Measurements from ENCODE around the gene POLR3B.

POLR3B gene

DNA sequence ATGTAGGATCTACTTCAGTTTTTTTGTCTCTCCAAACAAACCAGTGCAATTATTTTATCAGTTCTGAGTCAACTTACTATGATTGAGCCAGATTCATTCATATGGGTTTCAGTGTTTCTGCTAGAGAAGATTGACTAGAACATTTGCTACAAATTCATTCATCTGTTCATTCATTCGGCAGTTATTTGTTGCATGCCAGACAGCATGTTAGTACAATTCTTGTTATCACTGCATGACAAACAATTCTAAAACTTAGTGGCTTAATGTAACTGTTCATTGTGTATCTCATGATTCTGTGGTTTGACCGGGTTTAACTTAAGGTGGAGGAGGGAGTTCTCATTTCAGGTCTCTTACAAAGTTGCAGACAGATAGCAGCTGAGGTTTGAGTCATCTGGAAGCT, 52.3 kb downstream of the POLR3B start:
- Histone ChIP-seq H3K9me3 (ENCODE audit: control insufficient read depth, low read length) (no peaks in the 10 kb centered on the region), H3K4me3 (ENCODE audit: insufficient read depth, low read depth, low read length) (no peak overlapping the region), H3K4me1 (ENCODE audit: control insufficient read depth, insufficient read depth, low read length) (no peaks in the 10 kb centered on the region), H3K36me3 (ENCODE audit: control insufficient read depth, insufficient read depth, low read length) (peaks cover 7% of the 10 kb centered on the region), H3K27me3 (ENCODE audit: control insufficient read depth, insufficient read depth, low read length, poor library complexity, severe bottlenecking) (no peaks in the 10 kb centered on the region), H3K27ac (ENCODE audit: insufficient read depth, low read depth, low read length, poor library complexity, severe bottlenecking) (no peak overlapping the region)
- WGBS, 2 experiments, result 92 to 100% methylated on average over 2 of the region's 2 CpGs

GRCh38 chr12:106412563-106412962, 55.0 kb downstream of the POLR3B start:
- Histone ChIP-seq H3K4me3 (ENCODE audit: insufficient read depth, low read depth, low read length) (no peak overlapping the region), H3K4me1 (ENCODE audit: control insufficient read depth, insufficient read depth, low read length) (peaks cover 12% of the 10 kb centered on the region), H3K27ac (ENCODE audit: insufficient read depth, low read depth, low read length, poor library complexity, severe bottlenecking) (no peak overlapping the region), H3K27me3 (ENCODE audit: control insufficient read depth, insufficient read depth, low read length, poor library complexity, severe bottlenecking) (no peaks in the 10 kb centered on the region), H3K36me3 (ENCODE audit: control insufficient read depth, insufficient read depth, low read length) (peaks cover 10% of the 10 kb centered on the region), H3K9me3 (ENCODE audit: control insufficient read depth, low read length) (no peaks in the 10 kb centered on the region)
- WGBS, 2 experiments, result 95% methylated on average over 1 of the region's 1 CpG

DNA sequence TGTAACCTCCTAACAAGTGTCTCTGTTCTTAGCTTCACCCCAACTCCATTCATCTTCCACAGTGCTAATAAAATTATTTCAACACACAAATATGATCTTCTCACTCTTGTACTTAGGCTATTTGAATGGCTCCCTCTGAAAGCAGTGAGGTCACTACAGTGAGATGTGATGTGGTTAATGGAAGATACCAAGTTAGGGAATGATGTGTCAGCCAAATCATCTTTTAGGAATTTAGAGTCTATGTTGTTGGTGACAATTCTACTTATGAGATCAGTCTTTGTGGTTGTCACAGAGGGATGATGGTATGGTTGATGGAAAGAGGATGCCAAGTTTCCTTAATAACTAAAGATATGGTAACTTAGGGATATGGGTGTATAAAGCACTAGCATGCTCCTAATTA, 57.6 kb downstream of the POLR3B start:
- Histone ChIP-seq H3K27ac (ENCODE audit: insufficient read depth, low read depth, low read length, poor library complexity, severe bottlenecking) (no peak overlapping the region), H3K9me3 (ENCODE audit: control insufficient read depth, low read length) (no peaks in the 10 kb centered on the region), H3K4me3 (ENCODE audit: insufficient read depth, low read depth, low read length) (no peak overlapping the region), H3K27me3 (ENCODE audit: control insufficient read depth, insufficient read depth, low read length, poor library complexity, severe bottlenecking) (no peaks in the 10 kb centered on the region), H3K4me1 (ENCODE audit: control insufficient read depth, insufficient read depth, low read length) (peaks cover 12% of the 10 kb centered on the region), H3K36me3 (ENCODE audit: control insufficient read depth, insufficient read depth, low read length) (peaks cover 10% of the 10 kb centered on the region)

GRCh38 chr12:106416273-106416672, 58.7 kb downstream of the POLR3B start:
- peaks cover 10% of the 10 kb centered on the region for H3K36me3 ChIP-seq (ENCODE audit: control insufficient read depth, insufficient read depth, low read length)
- H3K4me3 ChIP-seq (ENCODE audit: insufficient read depth, low read depth, low read length), result no peak overlapping the region
- no peak overlapping the region for H3K27ac ChIP-seq (ENCODE audit: insufficient read depth, low read depth, low read length, poor library complexity, severe bottlenecking)
- H3K9me3 ChIP-seq (ENCODE audit: control insufficient read depth, low read length), result no peaks in the 10 kb centered on the region
- peaks cover 12% of the 10 kb centered on the region for H3K4me1 ChIP-seq (ENCODE audit: control insufficient read depth, insufficient read depth, low read length)
- no peaks in the 10 kb centered on the region for H3K27me3 ChIP-seq (ENCODE audit: control insufficient read depth, insufficient read depth, low read length, poor library complexity, severe bottlenecking)
- WGBS, 2 experiments, result 80 to 83% methylated on average over 2 of the region's 2 CpGs

DNA sequence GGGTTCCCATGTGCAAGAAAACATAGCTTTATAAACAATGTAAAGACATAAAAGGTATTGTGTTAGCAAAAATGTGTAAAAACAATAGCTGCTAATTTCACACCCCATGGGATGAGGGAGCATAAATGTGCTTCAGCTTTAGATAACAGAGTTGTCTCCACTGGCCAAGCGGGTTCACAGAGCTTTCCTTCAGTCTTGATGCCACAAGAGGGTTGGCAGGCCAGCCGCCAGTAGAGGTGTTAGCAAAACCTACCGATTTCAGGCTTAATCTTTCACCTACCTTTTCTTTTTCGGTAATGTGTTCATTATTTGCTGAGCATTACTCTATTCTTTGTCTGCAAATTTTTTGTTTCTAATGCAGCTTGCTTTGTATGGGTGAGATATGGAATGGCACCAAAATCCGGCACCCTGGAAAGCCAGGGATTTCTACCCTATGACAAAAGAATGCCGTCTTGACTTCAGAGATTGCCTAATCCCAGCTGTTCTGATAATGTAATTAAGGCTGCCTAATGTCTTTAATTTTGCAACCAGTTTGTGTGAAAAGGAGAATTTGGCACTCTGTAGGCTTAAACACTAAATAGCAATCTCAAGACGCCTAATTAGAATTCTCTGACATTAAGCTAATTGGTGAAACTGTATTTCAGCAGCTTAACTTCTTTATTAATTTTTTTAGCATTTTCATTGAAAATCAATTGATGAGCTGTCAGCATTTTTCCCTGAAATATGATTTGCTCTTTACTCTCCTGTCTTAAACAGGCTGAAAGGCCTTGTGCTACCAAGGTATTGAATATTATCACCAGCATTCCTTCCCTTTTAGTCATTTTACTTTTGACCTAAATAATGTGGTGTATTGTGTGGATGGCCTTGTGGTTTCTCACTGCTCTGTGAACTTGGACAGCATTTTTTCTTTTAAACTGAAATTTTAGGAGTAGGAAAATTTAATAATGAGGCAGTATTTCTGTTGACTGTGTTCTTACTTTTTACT, 60.7 kb downstream of the POLR3B start:
- H3K9me3 ChIP-seq (ENCODE audit: control insufficient read depth, low read length), result no peaks in the 10 kb centered on the region
- H3K36me3 ChIP-seq (ENCODE audit: control insufficient read depth, insufficient read depth, low read length), result peaks cover 10% of the 10 kb centered on the region
- H3K27me3 ChIP-seq (ENCODE audit: control insufficient read depth, insufficient read depth, low read length, poor library complexity, severe bottlenecking), result no peaks in the 10 kb centered on the region
- no peak overlapping the region for H3K4me3 ChIP-seq (ENCODE audit: insufficient read depth, low read depth, low read length)
- WGBS, 2 experiments, result 90 to 93% methylated on average over 7 of the region's 7 CpGs
- no peak overlapping the region for H3K27ac ChIP-seq (ENCODE audit: insufficient read depth, low read depth, low read length, poor library complexity, severe bottlenecking)
- peaks cover 12% of the 10 kb centered on the region for H3K4me1 ChIP-seq (ENCODE audit: control insufficient read depth, insufficient read depth, low read length)

DNA sequence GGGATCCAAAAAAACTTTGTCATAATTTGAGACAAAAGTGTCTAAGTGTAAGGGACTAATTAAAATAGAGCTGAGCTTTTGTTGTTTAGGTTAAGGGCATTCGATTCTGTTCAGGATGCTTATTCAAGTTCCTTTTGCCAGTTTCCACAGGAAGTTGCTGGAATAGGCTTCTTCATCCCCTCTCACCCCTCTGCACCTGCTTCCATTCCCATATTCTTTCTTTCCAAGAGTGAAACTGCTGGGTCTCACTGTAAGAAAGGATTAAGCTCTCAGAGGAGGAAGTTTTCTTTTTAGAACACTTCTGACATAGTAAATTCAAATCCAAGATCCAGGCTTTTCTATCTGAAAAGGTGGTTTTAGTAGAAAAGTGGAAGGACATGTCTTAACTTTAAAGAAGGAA, 61.4 kb downstream of the POLR3B start:
- Histone ChIP-seq H3K27ac (ENCODE audit: insufficient read depth, low read depth, low read length, poor library complexity, severe bottlenecking) (peak overlapping the region; percentile 9), H3K4me3 (ENCODE audit: insufficient read depth, low read depth, low read length) (no peak overlapping the region), H3K27me3 (ENCODE audit: control insufficient read depth, insufficient read depth, low read length, poor library complexity, severe bottlenecking) (no peaks in the 10 kb centered on the region), H3K9me3 (ENCODE audit: control insufficient read depth, low read length) (no peaks in the 10 kb centered on the region), H3K36me3 (ENCODE audit: control insufficient read depth, insufficient read depth, low read length) (peaks cover 10% of the 10 kb centered on the region), H3K4me1 (ENCODE audit: control insufficient read depth, insufficient read depth, low read length) (peaks cover 12% of the 10 kb centered on the region)
- WGBS, 2 experiments, result 95 to 100% methylated on average over 1 of the region's 1 CpG

DNA sequence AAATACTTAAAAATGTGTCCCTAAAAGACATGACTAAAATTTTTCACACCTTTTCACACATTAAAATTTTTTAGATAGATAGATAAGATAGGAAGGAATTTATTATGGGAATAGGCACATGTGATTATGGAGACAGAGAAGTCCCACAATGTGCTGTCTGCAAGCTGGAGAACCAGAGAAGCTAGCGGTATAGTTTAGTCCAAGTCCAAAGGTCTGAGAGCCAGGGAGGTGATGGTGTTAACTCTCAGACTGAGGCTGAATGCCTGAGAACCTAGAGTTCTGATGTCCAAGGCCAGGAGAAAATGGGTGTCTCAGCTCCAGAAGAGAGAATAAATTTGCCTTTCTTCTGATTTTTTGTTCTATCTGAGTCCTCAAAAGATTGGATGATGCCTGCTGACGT, 65.7 kb downstream of the POLR3B start:
- Histone ChIP-seq H3K36me3 (ENCODE audit: control insufficient read depth, insufficient read depth, low read length) (no peaks in the 10 kb centered on the region), H3K9me3 (ENCODE audit: control insufficient read depth, low read length) (no peaks in the 10 kb centered on the region), H3K4me3 (ENCODE audit: insufficient read depth, low read depth, low read length) (no peak overlapping the region), H3K27me3 (ENCODE audit: control insufficient read depth, insufficient read depth, low read length, poor library complexity, severe bottlenecking) (no peaks in the 10 kb centered on the region), H3K4me1 (ENCODE audit: control insufficient read depth, insufficient read depth, low read length) (peaks cover 5% of the 10 kb centered on the region), H3K27ac (ENCODE audit: insufficient read depth, low read depth, low read length, poor library complexity, severe bottlenecking) (no peak overlapping the region)
- 94 to 99% methylated on average over 2 of the region's 2 CpGs for whole genome bisulfite sequencing, 2 experiments

DNA sequence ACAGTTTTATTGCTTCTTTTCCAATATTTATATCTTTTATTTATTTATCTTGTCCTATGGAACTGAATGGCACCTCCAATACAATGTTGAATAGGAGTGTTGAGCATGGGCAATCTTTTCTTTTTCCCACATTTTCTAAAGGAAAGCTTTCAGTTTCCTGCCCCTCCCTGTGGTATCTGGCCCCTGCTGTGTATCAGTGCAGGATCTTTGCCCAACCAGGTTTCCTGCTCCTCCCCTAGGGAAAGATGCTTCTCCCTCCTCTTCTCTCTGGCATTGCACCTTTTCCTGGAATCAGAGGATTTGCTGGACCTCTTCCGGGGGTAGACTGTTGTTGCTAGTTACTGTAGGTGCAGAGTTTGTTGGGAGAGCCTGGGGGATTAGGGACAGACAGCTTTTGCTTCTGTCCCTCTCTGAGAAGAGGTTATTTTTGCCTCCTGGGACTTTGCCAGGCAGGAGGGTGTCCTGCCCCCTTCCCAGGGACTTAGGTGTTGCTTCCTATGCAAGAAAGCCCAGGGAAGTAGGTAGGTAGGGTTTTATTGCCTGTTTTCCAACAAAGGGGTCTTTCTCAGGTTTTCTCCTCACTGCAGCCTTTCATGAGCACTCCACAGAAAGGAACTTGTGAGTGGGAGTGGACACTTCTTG, 67.6 kb downstream of the POLR3B start:
- H3K9me3 ChIP-seq (ENCODE audit: control insufficient read depth, low read length), result no peaks in the 10 kb centered on the region
- WGBS, 2 experiments, result 83 to 100% methylated on average over 1 of the region's 1 CpG

GRCh38 chr12:106427917-106428316, 70.4 kb downstream of the POLR3B start:
- H3K4me1 ChIP-seq (ENCODE audit: control insufficient read depth, insufficient read depth, low read length), result peaks cover 5% of the 10 kb centered on the region
- no peak overlapping the region for H3K4me3 ChIP-seq (ENCODE audit: insufficient read depth, low read depth, low read length)
- H3K9me3 ChIP-seq (ENCODE audit: control insufficient read depth, low read length), result no peaks in the 10 kb centered on the region
- no peak overlapping the region for H3K27ac ChIP-seq (ENCODE audit: insufficient read depth, low read depth, low read length, poor library complexity, severe bottlenecking)
- WGBS, 2 experiments, result 86 to 94% methylated on average over 1 of the region's 1 CpG
- H3K27me3 ChIP-seq (ENCODE audit: control insufficient read depth, insufficient read depth, low read length, poor library complexity, severe bottlenecking), result no peaks in the 10 kb centered on the region
- H3K36me3 ChIP-seq (ENCODE audit: control insufficient read depth, insufficient read depth, low read length), result no peaks in the 10 kb centered on the region

More for the DNA sequence above, 67.6 kb downstream of the POLR3B start:
- no peaks in the 10 kb centered on the region for H3K27me3 ChIP-seq (ENCODE audit: control insufficient read depth, insufficient read depth, low read length, poor library complexity, severe bottlenecking)
- peaks cover 5% of the 10 kb centered on the region for H3K4me1 ChIP-seq (ENCODE audit: control insufficient read depth, insufficient read depth, low read length)
- H3K27ac ChIP-seq (ENCODE audit: insufficient read depth, low read depth, low read length, poor library complexity, severe bottlenecking), result no peak overlapping the region
- no peak overlapping the region for H3K4me3 ChIP-seq (ENCODE audit: insufficient read depth, low read depth, low read length)
- H3K36me3 ChIP-seq (ENCODE audit: control insufficient read depth, insufficient read depth, low read length), result no peaks in the 10 kb centered on the region

- no peaks in the 10 kb centered on the region for H3K36me3 ChIP-seq (ENCODE audit: control insufficient read depth, insufficient read depth, low read length)
- H3K4me1 ChIP-seq (ENCODE audit: control insufficient read depth, insufficient read depth, low read length), result peaks cover 5% of the 10 kb centered on the region
- H3K27me3 ChIP-seq (ENCODE audit: control insufficient read depth, insufficient read depth, low read length, poor library complexity, severe bottlenecking), result no peaks in the 10 kb centered on the region
- H3K4me3 ChIP-seq (ENCODE audit: insufficient read depth, low read depth, low read length), result no peak overlapping the region
- WGBS, 2 experiments, result 90 to 93% methylated on average over 2 of the region's 2 CpGs
- H3K9me3 ChIP-seq (ENCODE audit: control insufficient read depth, low read length), result no peaks in the 10 kb centered on the region
- H3K27ac ChIP-seq (ENCODE audit: insufficient read depth, low read depth, low read length, poor library complexity, severe bottlenecking), result no peak overlapping the region
These were observed 70.8 kb downstream of the POLR3B start for GRCh38 chr12:106428384-106428783.
